Measurements from ENCODE around the gene TPP1.

TPP1 gene

DNA sequence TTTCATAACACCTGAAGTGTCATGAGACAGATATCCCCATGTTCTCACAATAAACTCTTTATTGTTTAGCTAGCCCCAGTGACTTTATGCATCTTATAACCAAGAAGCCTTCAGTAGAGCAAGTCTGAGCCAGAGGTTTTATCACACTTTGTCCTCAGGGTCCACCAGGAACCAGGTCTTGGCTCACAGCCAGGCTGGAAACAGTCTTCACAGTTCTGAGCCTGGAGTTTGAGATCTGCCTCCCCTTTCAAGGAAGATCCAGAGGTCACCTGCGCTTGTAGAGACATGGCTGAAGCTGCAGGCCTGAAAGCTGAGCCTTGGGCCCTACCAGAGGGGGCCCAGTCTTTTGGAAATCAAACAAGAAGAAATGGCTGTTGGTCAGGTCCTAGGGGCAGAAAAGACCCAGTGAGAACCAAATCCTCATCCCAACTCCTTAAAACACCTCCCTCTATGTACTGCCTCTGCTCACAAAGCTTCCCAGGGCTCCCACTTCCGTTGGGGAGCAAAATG, 19.3 kb downstream of the TPP1 start:
- H3K36me3 ChIP-seq (ENCODE audit: control insufficient read depth, insufficient read depth, low read length): peaks cover 45% of the 10 kb centered on the region
- H3K4me1 ChIP-seq (ENCODE audit: control insufficient read depth, insufficient read depth, low read length): peaks cover 10% of the 10 kb centered on the region
- no peaks in the 10 kb centered on the region for H3K9me3 ChIP-seq (ENCODE audit: control insufficient read depth, insufficient read depth, low read depth, low read length)
- no peak overlapping the region for H3K4me3 ChIP-seq (ENCODE audit: low read depth, low read length)
- H3K27me3 ChIP-seq (ENCODE audit: control insufficient read depth, insufficient read depth, low read length): no peaks in the 10 kb centered on the region
- H3K27ac ChIP-seq (ENCODE audit: low read depth, low read length): no peak overlapping the region
- no peak overlapping the region for H3K9ac ChIP-seq (ENCODE audit: low read length)

DNA sequence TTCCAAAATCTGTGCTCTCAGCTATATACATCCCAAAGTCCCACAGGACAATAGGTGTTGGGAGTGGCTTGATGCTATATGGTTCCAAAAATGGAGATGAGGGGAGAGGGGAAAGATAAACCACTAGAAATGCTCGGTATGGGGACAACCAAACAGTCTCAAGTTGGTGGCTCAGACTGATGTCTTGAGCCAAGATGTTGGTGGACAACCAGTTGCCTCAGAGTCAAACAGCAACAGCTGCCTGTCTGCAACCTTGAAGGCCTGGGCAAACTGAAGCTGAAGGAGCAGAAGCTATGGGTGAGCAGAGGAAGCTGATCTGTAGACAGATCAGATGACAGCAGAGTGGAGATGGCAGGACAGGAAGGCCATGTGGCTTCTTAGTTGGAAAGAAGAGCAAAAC, 19.8 kb downstream of the TPP1 start:
- Histone ChIP-seq H3K9ac (ENCODE audit: low read length) (no peak overlapping the region), H3K36me3 (ENCODE audit: control insufficient read depth, insufficient read depth, low read length) (peaks cover 45% of the 10 kb centered on the region), H3K4me3 (ENCODE audit: low read depth, low read length) (no peak overlapping the region), H3K9me3 (ENCODE audit: control insufficient read depth, insufficient read depth, low read depth, low read length) (no peaks in the 10 kb centered on the region), H3K27ac (ENCODE audit: low read depth, low read length) (no peak overlapping the region), H3K4me1 (ENCODE audit: control insufficient read depth, insufficient read depth, low read length) (peaks cover 6% of the 10 kb centered on the region), H3K27me3 (ENCODE audit: control insufficient read depth, insufficient read depth, low read length) (no peaks in the 10 kb centered on the region)

DNA sequence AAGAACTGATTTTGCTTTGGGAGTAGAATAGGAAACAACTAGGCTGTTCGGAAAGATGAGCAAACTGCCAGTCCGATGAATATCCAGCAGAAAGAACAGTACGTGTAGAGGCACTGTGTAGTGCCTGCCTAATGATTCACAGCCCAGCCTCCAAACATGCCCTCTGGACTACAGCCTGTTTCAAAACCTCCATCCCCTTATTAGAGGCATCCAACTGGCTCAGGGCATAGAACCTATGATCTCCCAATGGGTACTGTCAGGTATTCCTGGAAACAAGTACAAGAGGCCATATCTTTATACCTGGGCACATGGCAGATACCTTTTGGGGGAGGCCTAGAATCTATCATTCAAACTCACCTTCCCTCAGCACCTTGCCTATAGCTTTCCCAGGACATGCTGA, 20.7 kb downstream of the TPP1 start:
- no peak overlapping the region for H3K9ac ChIP-seq (ENCODE audit: low read length)
- H3K27ac ChIP-seq (ENCODE audit: low read depth, low read length): no peak overlapping the region
- no peaks in the 10 kb centered on the region for H3K9me3 ChIP-seq (ENCODE audit: control insufficient read depth, insufficient read depth, low read depth, low read length)
- H3K27me3 ChIP-seq (ENCODE audit: control insufficient read depth, insufficient read depth, low read length): no peaks in the 10 kb centered on the region
- no peak overlapping the region for H3K4me3 ChIP-seq (ENCODE audit: low read depth, low read length)
- peaks cover 6% of the 10 kb centered on the region for H3K4me1 ChIP-seq (ENCODE audit: control insufficient read depth, insufficient read depth, low read length)
- H3K36me3 ChIP-seq (ENCODE audit: control insufficient read depth, insufficient read depth, low read length): peaks cover 45% of the 10 kb centered on the region

DNA sequence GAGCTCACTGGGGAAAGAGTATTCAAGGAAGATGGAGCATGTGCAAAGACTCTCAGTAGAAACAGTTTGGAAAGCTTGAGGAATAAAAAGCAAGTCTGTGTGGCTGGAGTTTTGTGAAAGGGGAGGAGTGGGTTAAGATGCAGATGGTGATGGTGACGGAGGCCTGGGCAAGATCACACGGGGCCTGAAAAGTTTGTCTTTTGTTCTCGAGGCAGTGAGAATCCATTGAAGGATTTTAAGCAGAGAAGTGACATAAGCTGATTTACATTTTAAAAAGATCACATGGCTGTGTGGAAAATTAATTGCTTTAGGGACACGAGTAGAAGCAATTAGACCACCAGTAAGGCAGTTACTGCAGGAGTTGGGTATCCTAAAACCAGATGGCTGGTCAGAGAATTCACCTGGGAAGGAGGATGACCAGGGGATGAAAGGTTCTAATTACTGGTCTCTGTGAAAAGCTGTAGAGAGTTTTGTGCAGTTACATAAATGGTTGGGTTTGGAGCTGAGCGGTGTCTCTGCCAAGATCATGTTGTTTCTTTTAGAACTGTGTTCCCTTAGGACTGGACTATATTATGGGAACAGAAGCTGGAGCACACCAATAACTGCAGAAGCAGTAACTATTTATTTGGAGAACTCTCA, 22.9 kb downstream of the TPP1 start:
- no peak overlapping the region for H3K9ac ChIP-seq (ENCODE audit: low read length)
- H3K27me3 ChIP-seq (ENCODE audit: control insufficient read depth, insufficient read depth, low read length): no peaks in the 10 kb centered on the region
- no peak overlapping the region for H3K27ac ChIP-seq (ENCODE audit: low read depth, low read length)
- H3K36me3 ChIP-seq (ENCODE audit: control insufficient read depth, insufficient read depth, low read length): peaks cover 41% of the 10 kb centered on the region
- H3K4me3 ChIP-seq (ENCODE audit: low read depth, low read length): no peak overlapping the region
- no peaks in the 10 kb centered on the region for H3K4me1 ChIP-seq (ENCODE audit: control insufficient read depth, insufficient read depth, low read length)
- no peaks in the 10 kb centered on the region for H3K9me3 ChIP-seq (ENCODE audit: control insufficient read depth, insufficient read depth, low read depth, low read length)

DNA sequence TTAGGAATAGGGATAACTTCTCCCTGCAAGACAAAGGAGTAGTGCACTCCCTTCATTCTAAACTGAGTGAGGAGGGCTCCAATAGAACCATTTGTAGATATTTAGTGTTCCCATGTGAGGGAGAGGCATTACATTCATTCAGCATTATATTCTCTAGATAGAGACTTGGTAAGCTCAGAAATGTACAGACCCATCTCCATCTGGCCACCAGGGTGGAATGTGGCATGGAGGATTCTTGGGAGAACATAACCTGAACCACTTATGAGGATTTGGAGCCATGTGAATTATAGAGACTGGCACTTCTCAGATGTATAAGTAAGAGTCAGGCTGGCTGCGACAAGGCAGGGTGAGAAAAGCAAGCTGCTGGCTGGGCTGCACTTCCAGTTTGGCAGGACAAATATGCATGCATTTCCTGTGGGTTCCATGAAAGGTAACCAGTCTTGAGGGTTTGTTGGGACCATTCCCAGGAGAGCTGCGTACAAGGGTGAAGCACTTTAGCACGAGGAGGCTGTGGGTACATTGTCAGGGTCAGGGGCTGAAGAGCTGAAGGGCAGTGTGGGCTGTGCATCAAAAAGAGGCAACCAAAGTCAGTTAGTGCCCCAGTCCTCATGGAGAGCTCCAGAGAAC, 25.0 kb downstream of the TPP1 start:
- Histone ChIP-seq H3K4me1 (ENCODE audit: control insufficient read depth, insufficient read depth, low read length) (no peaks in the 10 kb centered on the region), H3K27me3 (ENCODE audit: control insufficient read depth, insufficient read depth, low read length) (no peaks in the 10 kb centered on the region), H3K36me3 (ENCODE audit: control insufficient read depth, insufficient read depth, low read length) (peaks cover 20% of the 10 kb centered on the region), H3K9me3 (ENCODE audit: control insufficient read depth, insufficient read depth, low read depth, low read length) (no peaks in the 10 kb centered on the region), H3K4me3 (ENCODE audit: low read depth, low read length) (no peak overlapping the region), H3K9ac (ENCODE audit: low read length) (no peak overlapping the region), H3K27ac (ENCODE audit: low read depth, low read length) (no peak overlapping the region)

DNA sequence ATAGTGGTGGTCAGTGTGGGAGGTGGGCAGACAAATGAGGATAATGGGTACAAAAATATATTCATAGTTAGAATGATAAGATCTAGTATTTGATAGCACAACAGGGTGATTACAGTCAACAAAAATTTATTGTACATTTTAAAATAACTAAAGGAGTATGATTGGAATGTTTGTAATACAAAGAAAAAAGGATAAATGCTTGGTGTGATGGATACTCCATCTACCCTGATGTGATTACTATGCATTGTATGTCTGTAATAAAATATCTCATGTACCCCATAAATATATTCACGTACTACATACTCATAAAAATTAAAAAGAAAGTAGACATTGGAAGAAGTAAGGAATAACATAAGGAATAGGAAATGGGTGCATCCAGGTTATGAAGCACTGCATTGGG, 31.2 kb downstream of the TPP1 start:
- Histone ChIP-seq H3K4me3 (ENCODE audit: low read depth, low read length) (no peak overlapping the region), H3K36me3 (ENCODE audit: control insufficient read depth, insufficient read depth, low read length) (no peaks in the 10 kb centered on the region), H3K9me3 (ENCODE audit: control insufficient read depth, insufficient read depth, low read depth, low read length) (peaks cover 13% of the 10 kb centered on the region), H3K9ac (ENCODE audit: low read length) (no peak overlapping the region), H3K27ac (ENCODE audit: low read depth, low read length) (no peak overlapping the region), H3K27me3 (ENCODE audit: control insufficient read depth, insufficient read depth, low read length) (no peaks in the 10 kb centered on the region), H3K4me1 (ENCODE audit: control insufficient read depth, insufficient read depth, low read length) (peaks cover 4% of the 10 kb centered on the region)

DNA sequence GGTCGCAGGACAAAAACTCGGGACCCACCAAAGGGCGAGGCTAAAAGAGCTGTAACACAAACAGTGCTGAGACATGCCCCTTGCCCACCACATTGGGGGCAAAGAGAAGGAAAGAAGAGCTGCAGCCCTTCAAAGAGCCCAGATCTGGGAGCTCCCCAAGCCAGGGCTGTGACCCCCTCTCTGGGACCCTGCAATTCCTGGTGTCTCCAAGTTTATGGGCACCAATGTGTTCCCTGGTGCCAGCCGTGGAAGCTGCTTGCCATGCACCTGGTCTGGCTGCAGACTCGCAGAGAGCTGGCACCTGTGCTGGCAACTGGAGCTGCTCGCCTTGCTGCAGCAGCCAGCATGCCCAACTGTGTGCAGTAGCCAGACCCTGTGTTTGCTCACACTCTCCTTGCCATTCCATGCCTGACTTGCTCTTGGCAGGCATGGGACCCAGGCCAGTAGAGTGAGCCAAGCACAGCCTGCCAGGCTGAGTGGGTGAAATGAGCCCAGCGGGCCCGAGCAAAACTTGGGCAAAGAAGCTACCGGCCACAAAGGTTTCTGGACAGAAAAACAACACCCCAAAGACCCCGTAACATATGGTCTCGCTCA, 31.8 kb downstream of the TPP1 start:
- Histone ChIP-seq H3K36me3 (ENCODE audit: control insufficient read depth, insufficient read depth, low read length) (no peaks in the 10 kb centered on the region), H3K27ac (ENCODE audit: low read depth, low read length) (no peak overlapping the region), H3K4me1 (ENCODE audit: control insufficient read depth, insufficient read depth, low read length) (peaks cover 4% of the 10 kb centered on the region), H3K9ac (ENCODE audit: low read length) (no peak overlapping the region), H3K27me3 (ENCODE audit: control insufficient read depth, insufficient read depth, low read length) (no peaks in the 10 kb centered on the region), H3K9me3 (ENCODE audit: control insufficient read depth, insufficient read depth, low read depth, low read length) (peaks cover 13% of the 10 kb centered on the region), H3K4me3 (ENCODE audit: low read depth, low read length) (no peak overlapping the region)

DNA sequence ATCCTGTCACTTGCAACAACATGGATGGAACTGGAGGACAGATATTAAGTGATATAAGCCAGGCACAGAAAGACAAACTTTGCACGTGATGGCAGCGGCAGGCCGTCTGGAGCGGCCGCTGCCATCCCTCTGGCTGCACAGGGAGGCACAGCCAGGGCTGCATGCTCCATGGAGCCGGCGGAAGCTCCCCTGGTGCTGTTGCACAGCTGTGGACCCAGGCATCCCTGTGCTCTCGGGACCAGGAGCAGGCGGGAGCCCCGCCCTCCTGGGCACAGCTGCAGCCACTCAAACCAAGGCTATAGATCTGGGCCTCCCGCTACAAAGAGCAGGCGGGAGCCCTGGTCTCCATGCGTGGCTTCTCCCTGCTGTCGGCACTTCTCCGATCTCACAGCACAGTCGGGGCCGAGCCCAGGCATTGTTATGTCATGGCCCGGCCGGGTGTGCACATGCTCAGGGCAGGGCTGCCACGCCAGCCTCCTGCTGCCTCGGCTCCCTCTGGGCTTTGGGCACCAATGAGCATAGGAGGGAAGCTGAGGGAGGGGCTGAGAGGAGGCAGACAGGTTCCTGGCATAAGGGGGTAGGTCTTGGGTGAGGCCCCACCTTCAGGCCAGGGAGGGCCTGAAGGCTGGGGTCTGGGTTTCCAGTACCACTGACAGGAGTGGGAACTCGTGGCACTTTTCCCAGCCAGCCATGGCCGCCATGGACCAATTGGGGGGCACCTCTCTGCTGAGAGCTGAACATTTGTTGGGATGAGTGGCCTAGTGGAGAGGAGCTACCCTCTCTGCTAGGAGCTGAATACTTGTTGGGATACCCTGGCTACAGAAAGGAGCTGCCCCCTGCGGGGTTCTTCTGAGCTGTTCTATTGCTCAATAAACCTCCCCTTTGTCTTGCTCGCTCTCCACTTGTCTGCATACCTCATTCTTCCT, 32.5 kb downstream of the TPP1 start:
- H3K4me1 ChIP-seq (ENCODE audit: control insufficient read depth, insufficient read depth, low read length): peaks cover 4% of the 10 kb centered on the region
- peaks cover 13% of the 10 kb centered on the region for H3K9me3 ChIP-seq (ENCODE audit: control insufficient read depth, insufficient read depth, low read depth, low read length)
- H3K9ac ChIP-seq (ENCODE audit: low read length): no peak overlapping the region
- H3K4me3 ChIP-seq (ENCODE audit: low read depth, low read length): peak overlapping the region; percentile 30
- H3K36me3 ChIP-seq (ENCODE audit: control insufficient read depth, insufficient read depth, low read length): no peaks in the 10 kb centered on the region
- no peak overlapping the region for H3K27ac ChIP-seq (ENCODE audit: low read depth, low read length)
- H3K27me3 ChIP-seq (ENCODE audit: control insufficient read depth, insufficient read depth, low read length): no peaks in the 10 kb centered on the region

DNA sequence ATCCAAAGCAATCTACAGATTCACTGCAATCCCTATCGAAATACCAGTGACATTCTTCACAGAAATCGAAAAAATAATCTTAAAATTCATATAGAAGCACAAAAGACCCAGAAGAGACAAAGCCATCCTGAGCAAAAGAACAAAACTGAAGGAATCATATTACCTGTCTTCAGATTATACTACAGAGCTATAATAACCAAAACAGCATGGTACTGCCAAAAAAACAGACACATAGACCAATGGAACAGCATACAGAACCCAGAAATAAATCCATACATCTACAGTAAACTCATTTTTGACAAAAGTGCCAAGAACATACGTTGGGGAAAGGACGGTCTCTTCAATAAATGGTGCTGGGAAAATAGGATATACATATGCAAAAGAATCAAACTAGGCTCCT, 34.7 kb downstream of the TPP1 start:
- no peaks in the 10 kb centered on the region for H3K27me3 ChIP-seq (ENCODE audit: control insufficient read depth, insufficient read depth, low read length)
- no peak overlapping the region for H3K4me3 ChIP-seq (ENCODE audit: low read depth, low read length)
- peaks cover 4% of the 10 kb centered on the region for H3K4me1 ChIP-seq (ENCODE audit: control insufficient read depth, insufficient read depth, low read length)
- no peak overlapping the region for H3K27ac ChIP-seq (ENCODE audit: low read depth, low read length)
- H3K36me3 ChIP-seq (ENCODE audit: control insufficient read depth, insufficient read depth, low read length): no peaks in the 10 kb centered on the region
- peaks cover 13% of the 10 kb centered on the region for H3K9me3 ChIP-seq (ENCODE audit: control insufficient read depth, insufficient read depth, low read depth, low read length)
- no peak overlapping the region for H3K9ac ChIP-seq (ENCODE audit: low read length)

DNA sequence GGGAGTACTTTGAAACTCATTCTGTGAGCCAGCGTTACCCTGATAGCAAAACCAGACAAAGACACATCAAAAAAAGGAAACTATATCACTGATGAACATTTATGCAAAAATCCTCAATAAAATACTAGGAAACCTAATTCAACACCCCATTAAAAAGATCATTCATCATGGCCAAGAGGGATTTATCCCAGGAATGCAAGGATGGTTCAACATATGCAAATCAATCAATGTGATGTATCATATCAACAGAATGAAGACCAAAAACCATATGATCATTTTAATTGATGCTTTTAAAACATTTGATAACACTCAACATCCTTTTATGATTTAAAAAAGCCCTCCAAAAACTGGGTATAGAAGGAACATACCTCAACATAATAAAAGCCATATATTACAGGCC, 35.6 kb downstream of the TPP1 start:
- H3K4me3 ChIP-seq (ENCODE audit: low read depth, low read length): no peak overlapping the region
- H3K27me3 ChIP-seq (ENCODE audit: control insufficient read depth, insufficient read depth, low read length): no peaks in the 10 kb centered on the region
- H3K9ac ChIP-seq (ENCODE audit: low read length): no peak overlapping the region
- H3K36me3 ChIP-seq (ENCODE audit: control insufficient read depth, insufficient read depth, low read length): no peaks in the 10 kb centered on the region
- peaks cover 4% of the 10 kb centered on the region for H3K4me1 ChIP-seq (ENCODE audit: control insufficient read depth, insufficient read depth, low read length)
- H3K27ac ChIP-seq (ENCODE audit: low read depth, low read length): no peak overlapping the region
- peaks cover 13% of the 10 kb centered on the region for H3K9me3 ChIP-seq (ENCODE audit: control insufficient read depth, insufficient read depth, low read depth, low read length)

Measured in HUES6 (cell line).